HG03045 (cell line): ENCODE measurements around the gene ATOH8.

Source experiments
- ATAC-seq: cut with Tn5 transposase; IDR thresholded peaks from one replicate; pipeline ENCODE4 v1.9.1; 2021; ENCODE audit warnings: mild to moderate bottlenecking, moderate library complexity; ENCODE audit not compliant: unreplicated experiment

The ATOH8 gene

DNA sequence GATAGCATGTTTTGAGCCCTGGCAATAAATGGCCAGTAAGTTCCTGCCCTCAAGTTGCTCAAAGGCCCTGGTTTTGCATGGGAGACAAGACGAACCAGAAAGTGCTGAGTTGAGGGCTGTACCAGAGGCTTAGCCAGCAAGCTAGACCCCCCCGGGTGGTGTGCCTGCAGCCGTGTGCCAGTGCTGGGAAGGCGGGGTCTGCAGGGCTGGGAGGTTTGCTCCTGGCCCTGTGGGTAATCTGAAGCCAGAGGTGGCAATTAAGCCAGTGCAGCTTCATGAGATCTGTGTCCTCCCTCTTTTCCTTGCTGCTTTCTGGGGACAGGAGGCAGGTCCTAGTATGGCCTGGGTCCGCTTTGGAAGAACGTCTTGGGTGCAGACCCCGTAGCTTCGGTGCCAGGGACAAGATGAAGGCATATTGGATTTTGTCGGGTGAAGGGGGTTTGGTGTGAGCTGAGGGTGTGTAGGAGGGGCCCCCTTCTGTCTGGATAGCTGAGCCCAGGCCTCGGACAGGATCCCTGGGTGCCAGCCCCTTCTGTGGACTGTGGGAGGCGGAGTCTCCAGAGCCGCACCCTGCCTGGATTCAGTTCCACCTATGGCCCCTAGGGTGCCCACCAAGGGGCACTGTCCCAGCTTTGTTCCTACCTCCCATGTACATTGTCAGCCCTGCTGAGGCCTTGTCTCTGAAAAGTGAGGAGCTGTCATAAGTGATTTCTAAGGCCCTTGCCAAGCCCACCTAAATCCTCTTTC lies 15.6 kb downstream of the ATOH8 start:
- no peak for ATAC-seq

DNA sequence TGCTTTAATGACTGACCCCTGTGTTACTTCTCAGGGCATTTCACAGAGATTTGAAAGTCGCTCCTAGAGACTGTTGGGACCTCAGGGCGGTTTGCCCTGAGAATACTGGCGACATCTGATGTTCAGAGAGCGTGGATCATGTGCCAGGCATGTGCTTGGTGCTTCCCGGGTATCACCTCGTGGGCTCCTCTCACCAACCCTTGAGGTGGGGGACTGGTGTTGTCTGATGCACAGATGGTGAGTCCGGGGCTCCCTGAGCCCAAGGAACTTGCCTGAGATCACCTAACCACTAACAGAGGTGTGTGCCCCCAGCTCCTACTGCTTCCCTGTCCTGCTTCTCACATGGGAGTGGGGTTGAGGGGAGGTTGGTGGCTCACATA lies 16.2 kb downstream of the ATOH8 start:
- no peak for ATAC-seq

DNA sequence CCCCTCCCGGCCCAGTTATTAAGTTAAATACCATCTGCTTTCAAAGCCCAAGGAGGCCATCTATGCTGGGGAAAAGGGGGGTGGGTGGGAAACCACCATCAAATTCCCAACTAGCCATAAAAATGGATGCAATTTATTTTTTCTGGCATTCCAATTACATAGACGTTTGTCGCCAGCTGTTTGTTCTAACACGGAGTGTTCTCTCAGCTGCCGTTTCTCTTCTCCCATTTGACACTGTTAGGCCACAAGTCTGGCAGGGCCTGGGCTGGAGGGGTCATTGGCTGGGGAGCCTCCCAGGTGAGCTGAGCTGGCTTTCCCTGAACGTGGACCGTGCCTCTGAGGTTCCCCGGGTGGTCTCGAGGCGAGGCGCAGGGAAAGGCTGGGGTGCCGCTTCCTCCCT lies 16.6 kb downstream of the ATOH8 start:
- ATAC-seq = no peak

DNA sequence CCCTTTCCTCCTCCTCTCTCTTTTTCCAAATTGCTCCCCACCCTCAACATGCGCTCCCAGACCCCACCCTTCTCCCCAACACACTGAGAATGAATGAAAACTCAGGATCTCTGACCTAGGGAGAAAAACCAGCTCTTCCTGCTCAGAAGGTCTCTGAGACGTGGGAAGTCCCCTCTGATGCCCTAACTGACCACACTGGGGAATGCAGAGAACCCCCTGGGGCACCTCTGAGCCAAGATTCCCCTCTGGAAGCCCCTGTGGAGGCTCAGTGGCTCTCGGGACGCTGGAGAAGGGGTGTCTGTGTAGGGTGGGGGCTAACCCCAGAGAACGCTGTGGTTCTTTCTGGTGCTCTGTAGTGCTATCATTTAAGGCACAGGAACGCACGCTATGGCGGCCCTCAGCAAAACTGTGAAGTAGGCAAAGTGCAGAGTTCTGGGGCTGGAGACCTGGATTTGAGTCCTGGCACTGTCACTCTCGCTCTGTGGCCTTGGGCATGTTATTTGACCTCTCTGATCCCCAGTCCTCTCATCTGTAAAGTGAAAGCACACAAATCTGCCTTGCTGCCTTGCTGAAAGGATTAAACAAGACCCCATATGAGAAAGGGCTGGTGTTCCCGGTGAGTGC lies 17.1 kb downstream of the ATOH8 start:
- ATAC-seq = no peak

DNA sequence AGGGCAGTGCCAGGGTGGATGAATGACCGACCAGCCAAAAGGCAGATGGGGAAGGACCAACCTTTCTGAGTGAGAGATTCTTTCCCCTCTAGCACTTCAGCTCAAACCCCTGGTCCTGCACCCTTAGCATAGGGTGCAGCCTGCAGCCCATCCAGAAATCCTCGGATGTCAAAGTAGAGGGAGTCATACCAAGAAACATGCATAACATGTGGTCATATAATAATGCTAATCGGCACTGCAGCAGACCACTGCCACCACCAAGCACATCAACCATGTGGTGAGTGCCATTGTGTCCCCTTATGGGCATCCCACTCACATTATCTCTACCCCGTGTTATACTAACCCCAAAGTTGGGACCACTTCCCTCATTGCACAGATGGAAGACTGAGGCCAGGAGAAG lies 17.7 kb downstream of the ATOH8 start:
- ATAC-seq = no peak

DNA sequence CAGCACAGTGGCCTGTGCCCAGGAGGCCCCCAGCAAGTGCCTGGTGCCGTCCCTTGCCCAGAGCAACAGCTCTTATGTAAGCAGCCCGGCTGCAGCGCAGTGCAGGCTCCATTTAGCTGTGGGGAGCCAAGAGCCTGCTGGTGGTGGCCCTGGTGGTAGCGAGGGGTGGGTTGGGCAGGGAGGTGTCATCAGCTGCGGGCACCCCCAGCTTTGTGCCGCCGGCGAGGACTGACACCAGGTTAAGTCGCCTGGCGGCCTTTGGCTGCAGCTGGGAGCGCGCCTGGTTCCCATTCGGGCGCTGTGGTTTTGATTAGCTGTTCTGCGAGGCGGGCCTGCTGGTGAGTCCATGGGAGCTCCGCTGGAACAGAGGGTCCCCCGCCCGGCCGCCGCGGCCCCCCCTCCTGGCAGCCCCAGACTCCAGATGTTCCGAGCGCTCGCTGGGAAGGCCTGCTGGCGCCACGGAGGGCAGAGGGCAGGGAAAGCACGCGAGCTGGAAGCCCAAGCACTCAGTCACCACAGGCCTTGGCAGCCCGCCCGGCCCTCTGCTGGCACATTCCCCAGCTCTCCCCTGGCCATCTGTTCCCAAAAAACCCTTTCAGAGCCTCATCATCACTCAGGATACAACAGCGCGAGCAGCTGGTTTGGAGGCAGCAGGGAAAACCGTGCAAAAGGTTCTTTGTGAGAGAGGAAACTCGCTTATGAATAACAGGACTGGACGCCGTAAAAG lies 18.4 kb downstream of the ATOH8 start:
- no peak for ATAC-seq

DNA sequence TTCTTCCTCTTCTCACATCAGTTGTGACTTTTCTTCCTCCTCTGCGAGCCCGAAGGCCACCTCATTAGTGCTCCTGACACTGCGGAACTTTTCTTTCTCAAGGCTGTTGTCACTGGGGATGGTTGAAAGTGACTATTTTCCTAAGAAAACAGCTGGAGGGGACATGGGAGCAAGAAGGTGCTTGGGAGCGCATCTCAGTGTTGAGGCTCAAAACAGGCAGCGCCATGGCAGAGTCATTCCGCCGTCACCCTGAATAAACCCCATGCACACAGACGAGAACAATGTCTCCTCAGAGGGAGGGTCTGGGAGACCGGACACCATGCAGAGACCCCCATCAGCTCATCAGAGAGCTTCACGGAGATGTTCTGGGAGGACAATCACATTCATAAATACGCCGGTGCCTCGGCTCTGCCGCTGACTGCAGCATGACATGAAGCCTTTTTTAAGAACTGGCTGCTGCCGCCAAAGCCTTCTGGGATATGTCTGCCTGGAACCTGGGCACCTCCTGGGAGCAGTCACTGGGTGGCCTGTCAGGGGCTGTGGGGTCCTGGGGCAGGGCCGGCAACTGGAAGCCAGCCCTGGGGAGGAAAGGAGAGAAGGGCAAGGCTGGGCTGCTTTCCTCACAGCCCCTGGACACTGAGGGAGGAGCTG lies 19.2 kb downstream of the ATOH8 start:
- no peak for ATAC-seq

DNA sequence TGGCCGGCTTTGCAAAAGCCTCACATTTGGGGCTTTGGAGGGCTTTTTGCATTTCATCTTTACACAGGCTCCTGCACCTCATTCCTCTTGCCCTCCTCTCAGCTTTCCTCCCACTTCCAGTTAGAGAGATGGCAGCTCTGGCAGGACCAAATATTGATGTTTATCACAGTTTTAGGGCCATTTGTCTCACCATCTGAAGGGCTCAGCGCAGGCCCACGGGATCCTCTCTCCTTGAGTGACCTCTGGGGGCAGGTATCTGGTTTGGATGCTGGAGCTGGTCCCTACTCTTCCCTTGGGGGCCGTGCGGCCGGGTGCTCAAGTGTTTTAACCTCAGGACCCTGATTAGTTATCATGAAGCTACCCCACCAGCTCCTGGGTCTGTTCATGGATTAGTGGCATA lies 19.9 kb downstream of the ATOH8 start:
- ATAC-seq = no peak

DNA sequence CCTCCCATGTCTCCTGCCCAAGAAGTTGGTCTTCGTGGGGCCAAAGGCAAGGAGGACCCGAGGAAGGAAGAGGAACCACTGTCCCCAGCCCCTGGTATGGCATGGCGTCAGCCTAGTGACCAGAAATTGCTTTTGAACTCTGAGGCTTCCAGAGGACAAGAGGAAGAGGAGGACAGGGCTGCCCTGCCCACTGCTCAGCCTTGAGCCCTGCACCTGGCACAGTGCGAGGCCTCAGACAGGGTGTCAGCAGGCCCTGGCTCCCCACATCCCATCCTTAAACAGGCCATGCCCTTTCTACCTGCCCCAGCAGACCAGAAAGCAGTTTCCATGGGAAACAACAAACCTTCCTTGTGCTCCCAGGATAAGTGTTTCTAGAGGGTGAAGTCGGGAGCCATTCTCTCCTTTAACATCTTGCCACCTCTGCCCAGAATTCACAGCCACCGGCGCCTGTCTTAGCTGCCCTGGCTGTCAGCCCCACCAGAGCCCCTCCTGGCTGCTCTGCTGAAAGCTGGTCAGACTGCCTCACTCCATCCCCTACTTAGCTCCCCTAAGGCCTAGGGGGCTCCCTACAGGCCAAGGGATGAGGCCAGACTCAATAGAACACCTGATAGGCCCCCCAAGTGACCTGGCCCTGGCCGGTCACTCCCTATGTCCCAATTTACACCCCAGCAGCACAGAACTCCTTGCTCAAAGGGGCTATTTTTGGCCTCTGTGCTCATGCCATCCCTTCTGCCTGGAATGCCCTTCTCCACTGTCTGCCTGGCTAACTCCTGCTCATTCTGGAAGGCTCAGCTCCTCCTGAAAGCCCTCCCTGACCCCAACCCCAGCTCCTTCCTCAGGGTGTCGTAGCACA lies 20.6 kb downstream of the ATOH8 start:
- no peak for ATAC-seq

DNA sequence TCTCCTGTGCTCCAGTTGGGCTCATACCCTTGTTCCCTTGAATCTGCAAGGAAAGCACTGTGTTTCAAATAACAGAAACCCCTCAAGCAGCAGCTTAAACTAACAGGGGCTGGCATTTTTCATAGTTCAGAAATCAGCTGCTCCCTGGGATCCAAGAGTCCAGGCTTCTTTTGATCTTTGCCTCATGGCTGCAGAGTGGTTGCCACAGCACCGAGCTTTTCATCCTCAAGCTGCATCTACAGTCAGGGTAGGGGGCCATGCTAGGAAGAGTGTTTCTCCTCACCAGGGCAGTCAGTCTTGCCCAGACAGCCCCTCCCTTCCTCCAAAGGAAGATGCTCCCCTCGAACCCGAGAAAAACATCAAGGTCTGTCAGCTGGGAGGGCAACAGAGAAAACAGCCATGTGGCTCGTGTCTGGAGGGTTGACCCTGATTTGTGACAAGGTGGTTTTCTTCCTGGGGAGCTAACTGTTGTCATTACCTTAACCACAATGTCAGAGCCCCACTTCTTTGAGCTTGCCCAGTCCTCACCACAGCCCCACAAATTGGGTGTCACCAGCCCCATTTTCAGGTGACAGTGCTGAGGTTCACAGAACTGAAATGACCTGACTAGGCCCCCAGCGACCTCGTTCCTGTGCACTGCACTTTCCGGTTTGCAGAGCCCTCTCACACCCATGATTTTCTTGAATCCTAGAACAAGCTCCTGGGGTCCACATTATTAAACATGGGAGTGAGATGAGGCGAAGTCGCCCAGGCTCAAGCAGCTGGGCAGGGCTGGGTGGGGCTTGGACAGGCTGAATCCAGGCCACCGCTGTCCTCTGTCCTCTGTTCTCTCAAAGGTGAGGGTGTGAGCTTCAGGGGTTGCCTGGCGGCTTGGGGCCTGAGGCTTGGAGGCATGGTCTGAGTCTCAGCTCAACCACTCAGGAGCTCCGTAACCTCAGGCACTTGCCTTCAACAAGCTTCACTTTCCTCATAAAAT lies 21.9 kb downstream of the ATOH8 start:
- no peak for ATAC-seq

DNA sequence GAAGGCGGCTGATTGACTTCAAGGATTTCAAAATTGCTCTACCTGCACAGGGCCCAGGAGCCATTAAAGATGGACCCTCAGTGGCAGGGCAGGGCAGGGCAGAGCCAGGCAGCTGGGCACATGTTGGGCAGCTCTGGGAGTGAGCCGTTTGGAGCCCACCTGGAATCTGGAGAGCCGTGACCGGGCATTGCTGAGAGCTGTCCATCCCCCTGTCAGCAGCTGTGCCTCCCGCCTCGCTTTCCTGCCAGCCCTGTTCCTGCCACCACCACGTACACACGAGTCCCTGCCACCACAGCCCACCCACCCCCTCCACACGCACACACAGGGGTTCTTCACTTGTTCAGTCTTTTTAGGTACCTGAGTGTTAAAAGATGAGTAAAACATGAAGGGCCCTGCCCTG lies 22.9 kb downstream of the ATOH8 start:
- ATAC-seq = no peak

DNA sequence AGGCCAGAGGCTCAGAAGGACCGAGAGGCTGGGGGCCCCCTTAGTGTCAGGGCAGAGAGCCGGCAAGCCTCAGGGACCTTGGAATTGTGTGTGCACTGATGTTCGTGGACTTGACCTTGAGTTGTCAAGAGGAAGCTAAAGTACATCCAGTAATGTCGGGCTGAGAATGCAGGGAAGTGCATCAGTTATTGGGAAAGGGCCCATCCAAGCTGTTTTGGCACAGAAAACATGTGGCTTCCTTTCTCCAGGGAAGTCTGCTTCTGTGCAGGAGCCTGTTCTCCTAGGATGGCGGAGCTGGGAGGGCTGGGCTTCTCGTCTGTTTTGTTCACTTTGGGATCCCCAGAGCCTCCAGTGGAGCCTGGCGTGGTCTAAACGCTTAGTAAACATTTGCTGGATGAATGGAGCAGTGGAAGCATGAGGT lies 23.7 kb downstream of the ATOH8 start:
- no peak for ATAC-seq

DNA sequence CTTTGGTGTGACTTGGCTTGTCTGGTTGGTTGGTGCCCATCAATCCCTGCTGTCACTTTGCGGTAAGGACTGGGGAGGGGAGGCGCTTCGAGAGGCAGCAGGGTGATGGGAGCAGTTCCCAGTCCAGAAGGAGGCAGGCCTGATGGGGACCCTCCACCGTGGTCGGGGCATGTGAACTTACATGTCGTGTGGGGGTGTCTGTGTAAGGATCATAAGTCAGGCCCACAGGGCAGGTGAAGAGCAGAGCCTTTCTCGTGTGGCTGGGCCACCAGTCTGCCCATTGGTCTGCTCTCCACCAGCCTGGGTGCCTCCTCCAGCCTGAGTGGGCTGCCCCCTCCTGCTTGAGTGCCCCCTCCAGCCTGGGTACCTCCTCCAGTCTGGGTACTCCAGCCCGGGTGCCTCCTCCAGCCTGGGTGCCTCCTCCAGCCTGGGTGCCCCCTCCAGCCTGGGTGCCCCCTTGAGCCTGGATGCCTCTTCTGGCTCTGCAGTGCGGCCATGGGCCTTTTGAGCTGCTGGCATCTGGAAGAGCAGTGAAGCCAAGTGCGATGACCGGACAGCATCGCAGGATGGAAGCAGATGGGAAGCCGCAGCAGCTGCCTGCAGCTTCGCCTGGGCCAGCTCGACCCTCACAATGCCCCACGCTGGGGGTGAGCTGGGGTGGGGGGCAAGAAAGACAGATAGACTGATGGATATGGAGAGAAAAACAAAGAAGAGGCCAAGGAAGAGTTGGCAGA lies 25.0 kb downstream of the ATOH8 start:
- no peak for ATAC-seq

DNA sequence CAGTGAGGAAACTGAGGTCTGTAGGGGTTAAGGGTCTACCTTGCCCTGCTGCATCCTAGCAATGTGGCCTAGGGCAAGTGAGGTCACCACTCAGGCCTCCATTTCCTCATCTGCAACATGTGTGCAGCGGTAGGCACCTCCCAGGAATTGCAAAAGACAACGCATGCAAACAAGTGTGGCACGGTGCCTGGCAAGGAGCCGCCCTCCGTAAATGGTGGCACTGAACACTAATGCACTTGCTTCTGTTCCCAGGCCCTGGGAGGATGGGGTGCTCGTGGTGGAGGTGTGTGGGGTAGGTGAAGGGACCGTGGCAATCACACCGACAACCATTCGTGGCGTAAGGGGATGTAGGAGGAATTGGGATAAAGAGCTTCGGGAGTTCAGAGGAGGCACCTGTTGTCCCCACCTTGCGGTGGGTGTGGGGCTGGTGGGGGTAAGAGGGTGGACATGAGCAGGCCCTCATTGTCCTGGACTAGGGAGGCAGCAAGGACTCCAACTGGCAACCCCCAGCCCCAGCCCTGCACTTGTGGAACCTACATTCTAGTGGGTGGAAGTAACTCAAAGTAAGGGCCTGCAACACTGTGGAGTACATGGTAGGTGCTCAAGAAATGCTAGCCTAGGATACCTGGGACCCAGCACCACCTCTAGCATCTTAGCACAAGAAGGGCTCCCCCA lies 26.0 kb downstream of the ATOH8 start:
- ATAC-seq = no peak

DNA sequence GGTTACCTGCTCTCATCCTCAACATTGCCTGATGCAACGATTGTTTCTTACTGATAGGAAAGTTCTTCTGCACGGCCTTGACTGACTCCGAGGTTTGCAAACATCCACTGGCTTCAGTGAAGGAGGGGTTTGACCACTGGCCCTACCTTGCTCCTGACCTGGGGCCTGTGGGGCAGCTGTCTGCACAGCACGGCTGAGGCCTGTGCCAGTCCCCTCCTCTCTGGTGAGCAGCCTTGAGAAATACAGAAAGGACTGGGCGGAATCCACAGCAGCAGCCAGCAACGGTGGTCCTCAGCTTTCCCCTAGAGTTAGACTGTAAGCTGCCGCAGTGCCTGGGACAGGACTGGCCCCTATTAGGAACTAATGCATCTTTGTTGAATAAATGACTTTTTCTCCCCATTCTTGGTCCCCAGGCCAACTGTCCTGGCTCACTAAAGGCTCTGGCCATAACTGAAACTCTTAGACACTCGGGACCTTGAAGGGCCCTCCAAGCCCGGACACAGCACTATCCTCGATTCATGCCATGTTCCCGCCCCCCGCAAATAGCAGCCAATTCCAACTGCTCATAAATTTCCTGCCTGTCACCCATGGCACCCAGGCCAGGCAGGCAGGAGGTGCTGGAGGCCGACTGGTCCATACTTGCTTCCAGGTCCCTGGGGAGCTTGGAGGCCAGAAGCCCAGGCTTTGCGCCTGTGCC lies 26.7 kb downstream of the ATOH8 start:
- ATAC-seq = no peak

DNA sequence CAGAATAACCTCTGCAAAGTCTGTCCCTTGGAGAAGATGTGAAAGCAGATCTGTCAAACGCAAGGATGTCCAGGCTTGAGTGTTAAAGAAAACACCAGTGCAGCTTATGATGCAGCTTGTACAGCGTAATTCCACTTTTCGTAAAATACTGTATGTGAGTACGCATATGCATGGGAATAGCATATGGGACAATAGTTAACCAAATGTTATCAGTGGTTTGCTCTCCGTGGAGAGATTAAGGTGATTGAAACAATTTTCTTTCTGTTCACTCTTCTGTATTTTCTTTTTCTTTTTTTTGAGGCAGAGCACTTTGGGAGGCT lies 27.2 kb downstream of the ATOH8 start:
- no peak for ATAC-seq

DNA sequence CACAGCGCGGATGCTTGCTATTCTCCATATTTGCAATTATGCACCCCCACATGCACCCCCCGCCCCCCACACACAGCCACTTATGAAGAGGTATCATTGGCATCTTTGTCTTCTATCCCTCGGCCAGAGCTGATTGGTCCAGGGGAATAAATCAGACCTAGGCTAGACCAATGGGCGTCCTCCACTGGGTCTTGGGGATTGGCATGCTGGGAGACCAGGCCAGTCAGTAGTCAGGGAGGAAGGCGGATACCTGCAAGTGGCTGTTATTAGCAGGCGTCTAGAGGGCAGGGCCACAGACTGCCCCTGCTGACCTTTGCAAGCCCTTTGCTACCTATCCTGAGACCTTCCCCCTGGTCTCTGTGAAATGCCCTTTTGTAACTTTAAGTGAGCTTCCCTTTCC lies 30.0 kb downstream of the ATOH8 start:
- no peak for ATAC-seq

DNA sequence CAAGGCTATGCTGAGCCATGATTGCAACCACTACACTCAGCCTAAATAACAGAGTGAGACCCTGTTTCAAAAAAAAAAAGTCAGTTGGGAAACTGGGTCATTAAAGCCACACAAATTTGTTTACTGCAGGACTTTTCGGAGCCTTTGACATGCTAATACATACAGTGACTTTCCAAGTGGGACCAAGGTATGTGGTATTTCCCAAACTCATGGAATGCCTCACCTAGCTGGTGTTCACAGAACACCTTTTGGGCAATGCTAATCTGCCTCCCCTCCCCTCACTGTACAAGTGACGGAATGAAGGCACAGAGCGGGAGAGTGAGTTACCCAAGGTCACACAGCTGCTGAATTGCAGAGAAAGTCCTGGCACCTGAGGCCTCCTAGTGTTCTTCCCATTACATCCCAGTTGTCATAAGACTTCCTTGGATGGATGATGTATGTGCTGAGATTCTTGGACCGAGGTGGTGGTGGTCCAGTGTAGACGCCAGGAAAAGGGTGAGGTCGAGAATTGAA lies 30.7 kb downstream of the ATOH8 start:
- ATAC-seq = no peak
